Ishikawa (cell line): ENCODE measurements around the gene MAGI2.
A peak's percentile ranks its signal among the peaks of the same experiment; 100 is the strongest.

Experiments
- CEBPB ChIP-seq: IDR thresholded peaks from 2 replicates; pipeline ENCODE4 v1.6.1; 2012
- CREB1 ChIP-seq: IDR thresholded peaks from 2 replicates; pipeline ENCODE4 v1.6.1; 2012; ENCODE audit warnings: low read depth
- EGR1 ChIP-seq: IDR thresholded peaks from 2 replicates; pipeline ENCODE4 v1.6.1; 2012
- EP300 ChIP-seq: IDR thresholded peaks from 2 replicates; pipeline ENCODE4 v1.6.1; 2012; ENCODE audit warnings: borderline replicate concordance
- FOXM1 ChIP-seq: IDR thresholded peaks from 2 replicates; pipeline ENCODE4 v1.6.1; 2012; ENCODE audit warnings: low read depth, borderline replicate concordance
- MAX ChIP-seq: IDR thresholded peaks from 2 replicates; pipeline ENCODE4 v1.6.1; 2012
- NFIC ChIP-seq: IDR thresholded peaks from 2 replicates; pipeline ENCODE4 v1.6.1; 2012
- RAD21 ChIP-seq: IDR thresholded peaks from 2 replicates; pipeline ENCODE4 v1.6.1; 2012; ENCODE audit warnings: low read depth
- REST ChIP-seq: IDR thresholded peaks from 2 replicates; pipeline ENCODE4 v1.6.1; 2012; ENCODE audit warnings: low read depth, mild to moderate bottlenecking
- TAF1 ChIP-seq: IDR thresholded peaks from 2 replicates; pipeline ENCODE4 v1.6.1; 2012; ENCODE audit warnings: low read depth, mild to moderate bottlenecking
- TCF12 ChIP-seq: IDR thresholded peaks from 2 replicates; pipeline ENCODE4 v1.6.1; 2012; ENCODE audit warnings: low read depth
- TEAD4 ChIP-seq: IDR thresholded peaks from 2 replicates; pipeline ENCODE4 v1.6.1; 2012
- USF1 ChIP-seq: IDR thresholded peaks from 2 replicates; pipeline ENCODE4 v1.6.1; 2012
- YY1 ChIP-seq: IDR thresholded peaks from 2 replicates; pipeline ENCODE4 v1.6.1; 2012; ENCODE audit warnings: low read depth
- ZBTB7A ChIP-seq: IDR thresholded peaks from 2 replicates; pipeline ENCODE4 v1.6.1; 2012; ENCODE audit warnings: low read depth

MAGI2 gene

GRCh38 chr7:79258826-79259225 is 194.6 kb downstream of the MAGI2 start:
- TF ChIP-seq TEAD4, result no peak
- TF ChIP-seq CREB1, result no peak
- no peak for TF ChIP-seq EP300
- TF ChIP-seq NFIC, result no peak
- no peak for TF ChIP-seq EGR1
- TF ChIP-seq ZBTB7A, result no peak
- TF ChIP-seq TCF12, result no peak
- TF ChIP-seq FOXM1, result no peak
- no peak for TF ChIP-seq USF1
- TF ChIP-seq RAD21, result no peak
- TF ChIP-seq MAX, result no peak
- no peak for TF ChIP-seq REST
- no peak for TF ChIP-seq YY1
- no peak for TF ChIP-seq CEBPB
- no peak for TF ChIP-seq TAF1

GRCh38 chr7:79257959-79258358 is 195.5 kb downstream of the MAGI2 start:
- TF ChIP-seq RAD21 (no peak), ZBTB7A (no peak), REST (no peak), EGR1 (no peak), TCF12 (no peak), YY1 (no peak), TEAD4 (no peak), TAF1 (no peak), FOXM1 (no peak)

- no peak for TF ChIP-seq YY1
- TF ChIP-seq RAD21, result 0 out of 2 replicates have a peak, but pooled peaks have one; percentile 34
Observed at GRCh38 chr7:79245623-79246249, 207.7 kb downstream of the MAGI2 start.

- TF ChIP-seq TCF12, result no peak
- no peak for TF ChIP-seq EP300
- no peak for TF ChIP-seq TAF1
- no peak for TF ChIP-seq ZBTB7A
- no peak for TF ChIP-seq FOXM1
- no peak for TF ChIP-seq REST
- no peak for TF ChIP-seq MAX
- no peak for TF ChIP-seq CREB1
- no peak for TF ChIP-seq EGR1
- no peak for TF ChIP-seq CEBPB
Observed at GRCh38 chr7:79244482-79244881, 209.0 kb downstream of the MAGI2 start.

- TF ChIP-seq EP300 (no peak), FOXM1 (no peak), TAF1 (no peak), USF1 (no peak), EGR1 (no peak), YY1 (no peak), NFIC (no peak), MAX (no peak)
Observed at GRCh38 chr7:79241288-79242060, 212.0 kb downstream of the MAGI2 start.
